HG03039 (cell line): ENCODE measurements around the gene SLC22A4.

Source experiments
- ATAC-seq: cut with Tn5 transposase; IDR thresholded peaks from one replicate; pipeline ENCODE4 v1.9.1; 2021; ENCODE audit warnings: mild to moderate bottlenecking, moderate library complexity; ENCODE audit not compliant: unreplicated experiment

SLC22A4 gene

DNA sequence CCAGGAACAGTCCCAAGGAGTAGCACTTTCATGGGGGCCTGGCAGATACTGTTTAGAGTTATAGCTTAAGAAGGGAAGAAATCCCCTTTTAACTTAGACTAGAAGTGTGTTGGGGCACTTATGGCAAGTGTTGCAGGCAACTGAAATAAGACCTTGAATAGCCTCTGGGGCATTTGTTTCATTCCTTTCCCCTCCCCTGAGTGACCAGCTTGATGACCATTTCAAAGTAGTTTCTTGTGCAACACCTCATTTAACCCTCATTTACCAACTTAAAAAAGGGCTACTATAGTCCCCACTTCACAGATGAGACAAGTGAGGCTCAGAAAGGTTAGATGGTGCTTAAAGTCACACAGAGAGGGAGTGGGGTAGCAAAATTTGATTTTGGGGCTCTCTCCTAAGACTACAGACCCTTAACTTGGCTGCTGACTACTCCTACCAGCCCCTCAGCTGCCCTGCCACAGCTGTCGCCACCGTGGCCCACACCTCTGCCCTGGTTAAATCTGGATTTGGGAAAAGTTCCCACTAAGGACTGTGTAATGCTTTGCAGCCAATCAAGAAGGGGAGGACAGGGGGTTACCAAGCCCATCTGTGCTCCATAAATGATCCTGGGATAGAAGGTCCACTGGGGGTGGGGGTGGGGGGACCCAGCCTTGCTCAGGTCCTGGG is 31.2 kb upstream of the SLC22A4 start:
- no peak for ATAC-seq

DNA sequence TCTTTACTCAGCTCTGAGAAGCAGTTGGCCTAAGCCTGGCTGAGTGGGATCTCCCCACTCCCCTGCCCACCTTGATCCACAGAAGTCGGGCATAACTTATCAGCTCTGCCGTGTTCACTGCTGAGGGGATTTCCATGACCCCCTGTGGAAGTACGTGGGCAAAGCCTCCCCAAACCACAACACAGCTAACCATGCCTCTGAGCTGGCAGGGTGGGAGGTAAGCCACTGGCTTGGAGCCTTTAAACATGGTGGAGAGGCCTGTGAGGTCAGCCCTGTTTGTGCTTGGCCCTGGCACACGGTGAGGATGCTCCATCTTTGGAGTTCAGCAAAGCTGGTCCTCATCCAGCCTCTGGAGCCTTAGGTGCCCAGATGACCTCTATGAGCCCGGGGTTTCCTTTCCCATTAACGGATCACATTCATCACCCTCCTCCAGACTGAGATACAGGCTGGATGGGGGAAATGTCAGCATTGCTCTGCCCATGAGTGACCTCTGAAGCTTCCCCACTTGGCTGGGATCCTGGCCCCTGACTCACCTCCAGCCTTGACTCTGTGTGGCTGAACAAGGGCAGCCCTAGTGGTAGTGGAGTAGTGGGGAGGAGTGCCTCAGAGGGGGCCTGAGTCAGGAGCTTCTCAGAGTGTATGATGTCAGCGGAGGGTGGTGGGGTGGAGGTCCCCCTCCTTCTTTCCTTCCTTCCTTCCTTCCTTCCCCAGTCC is 30.5 kb upstream of the SLC22A4 start:
- ATAC-seq, result no peak

DNA sequence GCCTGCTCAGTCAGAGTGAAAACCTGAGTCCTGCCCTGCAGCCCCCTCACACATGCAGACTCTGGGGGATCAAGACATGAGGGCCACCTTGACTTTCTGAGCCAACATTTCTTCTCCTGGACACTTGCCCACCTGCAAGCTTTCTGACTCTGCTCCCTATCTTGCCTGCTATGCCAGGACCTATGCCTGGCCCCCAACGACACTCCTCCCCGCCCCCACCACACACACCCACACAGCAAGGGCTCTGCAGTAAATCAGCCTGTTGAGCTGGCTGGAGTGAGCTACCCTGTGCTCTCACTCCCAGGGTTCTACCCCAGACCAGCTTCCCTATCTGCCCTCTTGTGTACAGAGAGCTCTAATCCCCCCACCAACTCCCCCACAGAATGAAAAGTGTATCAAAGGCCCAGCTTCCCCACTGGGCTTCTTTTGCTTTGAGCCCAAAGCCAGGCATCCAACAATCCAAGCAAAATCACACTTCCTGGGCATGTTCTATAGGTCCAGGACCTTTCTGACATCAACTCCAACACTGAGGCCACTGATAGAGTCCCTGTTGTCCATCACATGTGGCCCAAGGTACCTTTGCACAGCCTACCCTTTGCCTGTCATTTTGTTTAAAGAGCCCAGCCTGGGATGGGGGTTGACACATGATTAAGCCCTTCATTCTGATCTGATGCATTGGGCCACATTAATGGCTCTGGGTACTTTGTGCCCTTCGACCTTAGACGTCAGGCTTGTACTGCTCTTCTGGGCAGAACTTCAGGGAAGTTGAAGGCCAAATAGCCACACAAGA is 29.5 kb upstream of the SLC22A4 start:
- no peak for ATAC-seq

DNA sequence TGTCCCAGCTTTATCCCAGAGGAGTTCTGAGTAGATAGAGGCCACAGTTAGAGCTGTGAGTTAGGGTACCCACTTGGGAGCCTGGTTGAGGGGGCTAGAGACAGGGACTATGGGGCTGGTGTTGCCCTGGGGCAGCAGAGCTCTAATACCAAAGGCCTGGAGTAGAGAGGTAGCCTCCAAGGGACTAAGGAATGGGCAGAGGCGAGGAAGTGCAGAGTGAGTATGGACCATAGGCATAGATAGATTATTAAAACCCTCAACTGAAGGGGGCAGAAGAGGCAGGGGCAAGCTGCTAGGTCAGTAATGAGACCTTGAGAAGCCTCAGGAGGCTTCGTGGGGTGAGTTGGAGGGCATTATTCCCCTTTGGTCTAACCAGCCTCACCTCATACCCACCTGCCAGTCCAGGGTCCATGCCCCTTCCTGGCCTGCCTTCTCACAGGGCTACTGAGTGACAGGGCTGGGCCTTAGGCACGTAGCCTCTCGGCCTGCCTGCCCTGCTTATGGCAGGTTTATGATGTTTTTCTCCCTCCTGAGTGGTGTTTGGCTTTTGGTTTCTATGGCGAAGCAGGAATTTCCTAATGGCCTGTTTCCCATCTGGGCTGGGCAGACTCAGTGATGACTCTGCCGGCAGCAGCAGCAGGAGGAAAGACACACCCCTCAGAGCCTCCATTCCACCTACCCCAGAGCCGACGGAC is 28.7 kb upstream of the SLC22A4 start:
- ATAC-seq, result no peak

DNA sequence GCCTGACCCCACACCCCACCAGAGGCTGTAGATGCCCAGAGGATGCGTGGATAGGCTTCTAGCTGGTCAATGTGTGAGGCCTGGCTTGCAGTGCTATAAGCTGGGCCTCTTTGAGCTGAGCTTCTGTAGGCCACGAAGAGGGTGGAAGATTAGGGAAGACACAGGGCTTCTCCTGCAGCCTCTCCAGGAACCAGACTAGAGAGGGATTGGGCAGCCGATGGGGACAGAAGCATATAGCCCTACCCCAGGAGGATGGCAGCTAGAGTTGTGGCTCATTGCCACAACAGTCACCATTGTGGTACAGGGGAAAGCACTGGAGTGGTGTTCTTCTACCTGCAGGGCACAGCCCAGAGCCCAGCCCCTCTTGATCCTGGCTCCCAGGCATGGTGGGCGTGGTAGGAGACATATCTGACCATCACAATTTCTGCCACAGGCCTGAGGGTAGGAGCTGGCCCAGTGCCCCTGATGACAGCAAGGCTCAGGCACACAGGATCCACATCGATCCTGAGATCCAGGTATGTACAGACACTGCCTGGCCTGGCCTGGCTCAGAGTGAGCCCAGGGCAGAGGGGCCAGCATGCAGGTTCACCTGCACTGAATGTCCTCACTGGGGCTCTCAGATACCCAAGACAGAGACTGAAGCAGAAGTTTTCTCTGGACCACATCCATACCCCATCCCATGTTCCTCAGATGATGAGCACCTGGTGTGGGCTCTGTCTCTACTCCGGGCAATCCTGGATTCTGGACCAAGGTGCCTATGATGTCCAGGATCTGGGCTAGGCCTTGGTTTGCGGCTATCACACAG is 28.0 kb upstream of the SLC22A4 start:
- ATAC-seq, result no peak

DNA sequence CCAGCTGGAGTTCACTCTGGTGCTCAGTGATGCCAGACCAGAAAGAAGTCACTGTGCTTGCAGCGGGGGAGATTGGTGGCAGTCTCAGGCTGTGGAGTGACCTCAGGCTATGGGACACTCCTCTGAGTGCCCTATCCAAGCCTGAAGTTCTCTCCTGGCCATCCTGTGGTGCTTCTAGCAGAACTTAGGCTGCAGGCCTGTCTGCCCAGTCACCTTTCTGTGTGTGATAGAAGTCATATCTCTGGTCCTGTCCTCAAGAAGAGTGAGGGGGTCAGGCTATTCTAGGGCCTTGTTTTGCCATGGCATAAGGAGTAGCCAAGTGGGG is 27.4 kb upstream of the SLC22A4 start:
- ATAC-seq, result no peak

DNA sequence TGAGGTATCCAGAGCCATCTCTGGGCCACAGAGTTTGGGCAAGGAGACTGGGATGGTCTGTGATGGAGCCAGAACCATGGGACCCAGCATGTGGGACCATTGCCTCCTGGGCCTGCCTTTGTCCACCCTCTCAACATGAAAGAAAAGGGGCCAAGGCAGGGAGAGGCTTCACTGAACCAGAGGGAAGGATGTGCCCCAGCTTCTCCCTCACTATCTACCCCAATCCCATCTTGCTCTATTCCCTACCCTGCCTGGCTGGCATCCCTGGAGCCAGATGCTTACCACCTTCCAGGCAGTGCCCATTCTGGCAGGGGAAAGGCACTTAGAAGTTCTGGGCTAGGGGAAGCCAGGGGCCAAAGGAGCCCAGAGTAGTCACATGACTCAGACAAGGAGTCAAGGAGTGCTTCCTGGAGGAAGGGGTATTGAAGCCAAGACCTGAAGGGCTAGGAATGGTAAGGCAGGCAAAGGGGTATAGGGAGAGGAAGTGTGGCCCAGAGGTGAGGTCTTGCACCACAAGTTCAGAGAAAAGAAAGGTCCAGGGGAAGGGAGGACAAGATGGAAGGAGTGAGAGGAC is 26.9 kb upstream of the SLC22A4 start:
- ATAC-seq, result no peak

DNA sequence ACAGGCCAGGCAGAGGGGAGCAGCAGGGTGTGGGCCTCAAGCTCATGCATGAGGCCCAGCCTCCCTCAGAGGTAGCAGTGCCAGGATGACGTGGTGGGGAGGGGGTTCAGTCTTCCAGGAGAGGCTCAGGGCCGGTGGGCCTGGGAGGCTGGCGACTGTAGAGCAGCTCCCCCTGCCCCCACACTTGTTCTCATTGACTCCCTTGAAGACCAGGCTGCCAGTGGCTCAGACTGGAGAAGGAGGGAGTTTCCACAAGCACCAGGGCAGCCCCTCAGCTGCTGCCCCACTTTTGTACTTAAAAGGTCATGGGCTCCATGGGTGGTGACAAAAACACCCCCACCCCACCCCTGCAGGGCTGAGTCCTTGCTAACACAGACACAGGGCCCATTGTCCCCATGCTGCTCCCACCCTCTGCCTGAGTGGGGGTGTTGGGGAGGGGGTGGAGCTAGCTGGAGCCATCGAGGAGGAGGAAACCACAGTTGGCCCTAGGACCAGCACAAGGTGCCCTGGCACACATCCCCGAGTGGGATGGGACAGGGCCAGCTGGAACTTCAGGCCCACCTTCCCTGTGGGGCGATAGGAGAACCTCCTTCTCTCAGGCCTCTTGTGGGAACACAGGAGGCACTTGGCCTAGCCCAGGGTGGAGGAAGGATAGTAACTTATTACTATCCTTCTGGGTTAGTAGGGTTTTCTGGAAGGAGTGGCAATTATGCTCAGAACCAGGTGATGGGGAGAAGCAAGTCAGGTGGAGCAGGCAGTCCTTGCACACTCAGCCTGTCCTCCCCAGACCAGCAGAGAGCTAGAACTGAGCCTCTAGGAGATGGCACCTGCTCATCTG is 26.0 kb upstream of the SLC22A4 start:
- peak; percentile 4 for ATAC-seq

DNA sequence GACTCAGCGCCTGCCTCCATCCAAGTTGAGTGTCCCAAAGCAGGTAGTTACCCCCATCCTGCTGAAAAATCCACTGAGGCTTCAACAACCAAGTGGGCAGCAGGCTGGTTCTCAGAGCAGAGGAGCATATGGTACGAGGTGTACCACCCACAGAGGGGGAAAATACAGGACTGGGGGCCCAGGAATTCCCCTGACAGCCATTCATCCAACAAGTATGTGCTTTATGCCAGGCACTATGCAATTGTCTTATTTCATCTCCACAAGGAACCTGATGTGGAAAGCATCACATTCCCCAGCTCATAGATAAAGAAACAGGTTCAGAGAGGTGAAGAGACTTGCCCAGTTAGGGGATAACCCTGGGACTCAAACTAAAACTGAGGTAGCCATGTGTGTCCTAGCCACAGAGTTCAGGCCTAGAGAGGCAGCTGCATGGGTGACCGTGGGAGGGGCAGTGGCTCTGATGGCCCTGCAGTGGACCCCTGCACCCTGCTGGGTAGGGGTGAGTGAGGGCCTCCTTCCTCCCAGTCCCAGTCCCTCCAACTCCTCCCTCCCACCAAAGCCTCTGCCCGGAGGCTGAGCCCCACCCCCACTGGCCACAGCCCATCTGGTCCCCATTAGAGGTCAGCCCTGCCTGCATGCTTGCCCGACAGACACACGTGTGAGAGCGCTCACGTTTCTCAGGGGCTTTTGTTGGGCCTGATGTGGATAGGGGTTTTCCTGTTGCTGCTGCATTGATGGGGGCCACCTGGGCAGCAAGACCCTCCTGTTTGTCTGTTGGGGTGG is 25.2 kb upstream of the SLC22A4 start:
- ATAC-seq, result peak; percentile 63

DNA sequence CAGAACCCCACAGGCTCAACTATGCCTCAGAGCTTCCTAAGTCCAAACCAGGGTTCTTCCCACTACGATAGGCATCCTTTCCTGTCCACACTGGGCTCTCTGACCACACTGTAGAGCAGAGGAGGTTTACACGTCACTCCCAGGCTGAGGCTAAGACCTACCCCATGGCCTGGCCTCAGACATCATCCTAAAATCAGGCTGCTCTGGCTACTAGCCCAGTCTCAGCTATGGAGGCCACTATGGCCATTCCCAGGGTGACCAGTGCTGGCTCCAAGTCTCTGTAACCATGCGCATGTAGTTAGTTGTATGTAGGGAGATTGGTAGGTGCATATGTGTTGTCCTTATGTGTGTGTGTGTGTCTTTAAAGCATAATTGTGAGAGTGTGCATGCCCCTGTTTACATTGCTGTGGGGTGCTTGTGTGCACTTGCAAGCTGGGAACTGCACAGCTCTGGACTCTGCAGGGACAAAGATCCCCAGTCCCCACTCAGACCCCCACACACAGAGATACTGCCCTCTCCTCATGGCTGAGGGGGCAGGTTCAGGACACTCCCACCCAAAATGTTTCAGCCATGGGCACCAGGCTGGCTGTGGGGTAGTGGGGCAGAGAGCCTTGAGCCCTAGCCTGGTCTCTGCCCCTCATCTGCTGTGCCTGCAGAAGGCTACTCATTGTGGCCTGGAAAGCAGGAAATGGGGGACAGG is 24.4 kb upstream of the SLC22A4 start:
- ATAC-seq, result no peak

DNA sequence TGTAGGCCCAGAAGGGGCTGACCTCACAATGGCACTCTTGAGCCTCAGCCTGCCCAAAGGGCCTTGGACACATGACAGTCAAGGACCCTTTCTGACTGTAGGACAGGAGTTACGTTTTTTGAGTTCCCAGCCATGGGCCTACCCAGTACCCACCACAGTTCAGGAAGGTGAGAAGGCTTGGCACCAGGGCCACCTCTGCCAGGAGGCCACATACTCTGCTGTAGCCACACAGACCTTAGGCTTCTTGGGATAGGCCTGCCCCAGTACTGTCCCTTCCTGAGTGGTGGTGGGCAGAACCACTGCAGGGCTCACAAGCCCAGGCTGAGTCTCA is 23.9 kb upstream of the SLC22A4 start:
- no peak for ATAC-seq

DNA sequence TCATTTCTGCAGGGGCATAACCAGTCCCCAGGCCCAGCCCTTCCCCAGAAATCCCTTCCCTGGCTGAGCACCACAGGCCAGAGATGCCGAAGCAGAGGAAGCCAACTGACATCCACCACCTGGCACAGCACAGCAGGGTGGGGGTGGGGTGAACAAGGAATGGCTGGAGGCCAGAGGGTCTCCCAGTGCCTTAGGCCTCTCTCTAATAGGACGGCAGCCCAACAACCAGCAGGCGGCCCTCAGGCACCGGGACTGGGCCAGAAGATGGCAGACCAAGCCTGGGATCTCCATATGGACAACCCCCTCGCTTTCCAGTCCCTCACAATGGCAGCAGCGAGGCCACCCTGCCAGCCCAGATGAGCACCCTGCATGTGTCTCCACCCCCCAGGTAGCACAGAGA is 23.5 kb upstream of the SLC22A4 start:
- no peak for ATAC-seq

DNA sequence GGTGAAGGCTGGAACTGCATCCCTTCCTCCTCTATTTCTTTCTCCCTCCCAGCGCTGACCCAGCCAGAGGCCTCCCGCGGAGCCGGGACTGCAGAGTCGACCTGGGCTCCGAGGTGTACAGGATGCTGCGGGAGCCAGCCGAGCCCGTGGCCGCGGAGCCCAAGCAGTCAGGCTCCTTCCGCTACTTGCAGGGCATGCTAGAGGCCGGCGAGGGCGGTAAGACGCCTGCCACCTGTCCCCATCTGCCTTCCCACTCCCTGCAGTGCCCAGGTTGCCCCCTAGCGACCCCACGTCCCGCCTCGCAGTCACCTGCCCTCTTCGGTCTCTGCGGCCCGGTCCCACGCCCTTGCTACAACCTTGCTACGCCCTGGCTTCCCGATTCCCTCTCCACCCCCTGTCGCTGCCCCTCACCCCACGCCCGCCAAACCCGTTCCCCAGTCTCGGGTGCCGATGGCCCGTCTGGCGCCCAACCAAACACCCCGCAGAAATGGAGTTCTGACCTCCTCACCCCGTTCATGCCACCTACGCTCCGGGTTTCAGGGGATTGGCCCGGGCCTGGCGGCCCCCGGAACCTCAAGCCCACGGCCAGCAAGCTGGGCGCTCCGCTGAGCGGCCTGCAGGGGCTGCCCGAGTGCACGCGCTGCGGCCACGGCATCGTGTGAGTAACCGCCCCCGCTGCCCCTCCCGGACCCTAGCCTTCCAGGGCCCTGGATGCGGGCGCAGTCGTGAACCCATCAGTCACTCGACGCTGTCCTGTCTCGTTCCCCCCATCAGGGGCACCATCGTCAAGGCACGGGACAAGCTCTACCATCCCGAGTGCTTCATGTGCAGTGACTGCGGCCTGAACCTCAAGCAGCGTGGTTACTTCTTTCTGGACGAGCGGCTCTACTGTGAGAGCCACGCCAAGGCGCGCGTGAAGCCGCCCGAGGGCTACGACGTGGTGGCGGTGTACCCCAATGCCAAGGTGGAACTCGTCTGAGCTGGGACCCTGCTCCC is 22.6 kb upstream of the SLC22A4 start:
- ATAC-seq, result no peak

DNA sequence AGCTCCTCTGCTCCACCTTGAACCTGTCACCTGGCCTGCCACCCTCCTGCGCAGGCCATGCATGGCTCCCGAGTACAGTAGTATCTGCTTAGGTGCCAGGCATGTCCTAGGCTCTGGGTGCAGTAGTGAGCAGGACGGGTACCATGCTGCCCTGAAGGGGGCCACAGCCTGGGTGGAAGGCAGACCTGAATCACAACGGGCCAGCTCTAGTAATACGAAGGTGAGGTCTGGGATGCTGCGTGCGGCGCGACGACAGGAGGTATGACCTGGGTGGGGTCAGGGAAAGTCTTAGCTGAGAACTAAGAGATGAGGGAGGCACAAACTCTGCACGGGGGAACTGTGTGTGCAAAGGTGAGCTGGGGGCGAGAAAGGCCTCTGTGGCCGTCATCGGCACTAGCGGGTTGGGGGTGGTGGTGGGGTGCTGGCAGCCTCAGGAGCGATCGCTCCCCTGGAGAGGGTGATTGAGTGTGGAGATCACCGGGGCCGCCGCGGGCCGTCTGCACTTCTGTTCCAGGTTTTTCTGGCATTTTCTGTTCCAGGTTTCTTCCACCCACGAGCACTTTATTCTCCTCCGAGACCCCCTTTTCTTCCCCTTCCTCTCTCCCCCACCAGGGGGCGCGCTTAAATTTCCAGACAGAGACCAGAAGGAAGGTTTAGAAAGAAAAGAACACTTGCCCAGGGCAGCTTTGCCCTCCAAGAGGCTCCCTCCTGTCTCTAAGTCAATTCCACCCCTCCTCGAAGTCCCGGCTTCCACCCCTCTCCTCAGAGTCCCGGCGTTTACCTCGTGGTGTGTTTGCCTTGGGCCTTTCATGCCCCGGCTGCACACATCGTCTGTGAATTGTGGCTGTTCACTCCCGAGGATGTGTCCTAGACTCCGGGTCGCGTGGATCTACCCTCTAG is 21.6 kb upstream of the SLC22A4 start:
- no peak for ATAC-seq

DNA sequence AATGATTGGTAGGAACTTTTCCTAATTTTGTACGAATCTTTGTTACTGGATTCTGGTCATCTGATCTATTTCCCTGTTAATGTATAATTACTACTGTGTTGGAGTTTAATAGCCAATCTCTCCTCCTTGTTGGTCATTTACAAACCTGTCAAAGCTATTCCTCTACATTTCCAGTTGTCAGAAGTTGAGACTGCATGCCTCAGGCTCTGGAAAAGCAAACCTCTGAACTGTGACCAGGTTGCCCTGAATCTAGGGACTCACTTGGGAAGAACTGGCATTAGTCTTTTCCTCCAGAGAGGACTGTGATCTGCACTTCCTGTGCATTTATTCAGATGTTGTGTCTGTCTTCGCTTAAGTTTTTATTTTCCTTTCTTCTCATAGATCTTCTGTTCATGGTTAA is 20.6 kb upstream of the SLC22A4 start:
- no peak for ATAC-seq
